HG03565 (cell line): Measurements from ENCODE around the gene FREM1.

Source experiments
- ATAC-seq: cut with Tn5 transposase; IDR thresholded peaks from one replicate; pipeline ENCODE4 v1.9.1; 2021; ENCODE audit warnings: mild to moderate bottlenecking, moderate library complexity; ENCODE audit not compliant: unreplicated experiment

Gene FREM1

GRCh38 chr9:14715102-14715501, 195.1 kb downstream of the FREM1 start:
- ATAC-seq, result no peak

- ATAC-seq, result no peak
Observed at GRCh38 chr9:14713187-14713767, 197.0 kb downstream of the FREM1 start.

GRCh38 chr9:14710804-14711203, 199.4 kb downstream of the FREM1 start:
- no peak for ATAC-seq

GRCh38 chr9:14706530-14707140, 203.6 kb downstream of the FREM1 start:
- ATAC-seq, result peak; percentile 71

GRCh38 chr9:14705079-14705478, 205.1 kb downstream of the FREM1 start:
- ATAC-seq, result no peak

- ATAC-seq, result no peak
Observed at GRCh38 chr9:14704281-14704680, 205.9 kb downstream of the FREM1 start.

GRCh38 chr9:14702200-14702720, 208.0 kb downstream of the FREM1 start:
- no peak for ATAC-seq

GRCh38 chr9:14693251-14693861, 216.9 kb downstream of the FREM1 start, which contains the start of gene ZDHHC21:
TSS of gene ZDHHC21 (minus strand) at chr9:14693432. CDS start at chr9:14674340, 19,092 bp downstream.
- ATAC-seq, result peak; percentile 75

GRCh38 chr9:14692470-14693250, 217.6 kb downstream of the FREM1 start:
- ATAC-seq, result peak; percentile 24

GRCh38 chr9:14690948-14691730, 219.1 kb downstream of the FREM1 start:
- no peak for ATAC-seq

- ATAC-seq, result no peak
Observed at GRCh38 chr9:14687042-14687719, 223.0 kb downstream of the FREM1 start.

GRCh38 chr9:14686168-14686567, 224.1 kb downstream of the FREM1 start:
- no peak for ATAC-seq
